ELF-1 (cell line): ENCODE results near the gene PPP1R7.

ENCODE experiments used
- DNase-seq: peaks from one replicate; pipeline ENCODE4 v3.0.0-alpha.2; 2016; ENCODE audit warnings: low read depth, low spot score

PPP1R7 gene

DNA sequence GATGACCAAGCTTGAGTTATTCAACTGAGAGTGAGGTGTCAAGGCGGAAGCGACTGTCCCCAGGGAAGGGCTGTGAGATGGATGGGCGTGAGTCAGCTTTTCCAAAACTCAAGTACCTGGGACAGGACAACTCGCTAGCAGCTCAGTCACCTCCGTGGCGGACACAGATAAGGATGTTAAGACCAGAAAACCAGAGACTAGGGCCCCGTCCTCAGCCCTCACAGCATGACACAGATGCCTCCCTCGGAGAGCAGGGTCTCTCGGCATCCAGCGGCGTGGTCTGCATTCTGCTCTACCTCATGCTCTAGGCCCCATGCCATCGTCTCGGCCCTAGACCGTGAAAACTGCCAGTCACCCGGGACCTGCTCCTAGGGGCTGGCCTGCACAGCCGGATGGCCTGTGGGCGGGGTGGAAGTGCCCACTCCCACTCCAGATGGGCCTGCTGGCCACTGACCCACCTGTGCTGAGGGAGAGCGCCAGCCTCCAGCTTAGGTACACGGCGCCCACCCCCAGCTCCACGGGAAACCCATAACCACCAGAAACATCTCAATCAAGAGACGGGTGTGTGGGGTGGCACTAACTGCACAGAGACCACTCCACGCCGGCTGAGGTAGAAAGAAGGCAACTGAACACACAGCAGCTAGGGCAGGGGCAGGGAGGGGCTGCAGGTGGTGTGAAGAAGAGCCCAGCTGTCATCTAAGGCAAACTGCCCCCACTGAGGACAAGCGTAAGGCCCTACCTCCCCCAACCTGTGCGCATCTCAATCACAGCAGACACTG lies 78.0 kb downstream of the PPP1R7 start:
- no peak for DNase-seq

- no peak for DNase-seq
Observed at GRCh38 chr2:241228860-241229516, 78.7 kb downstream of the PPP1R7 start.

GRCh38 chr2:241229563-241230401 lies 79.5 kb downstream of the PPP1R7 start:
- DNase-seq = no peak

DNA sequence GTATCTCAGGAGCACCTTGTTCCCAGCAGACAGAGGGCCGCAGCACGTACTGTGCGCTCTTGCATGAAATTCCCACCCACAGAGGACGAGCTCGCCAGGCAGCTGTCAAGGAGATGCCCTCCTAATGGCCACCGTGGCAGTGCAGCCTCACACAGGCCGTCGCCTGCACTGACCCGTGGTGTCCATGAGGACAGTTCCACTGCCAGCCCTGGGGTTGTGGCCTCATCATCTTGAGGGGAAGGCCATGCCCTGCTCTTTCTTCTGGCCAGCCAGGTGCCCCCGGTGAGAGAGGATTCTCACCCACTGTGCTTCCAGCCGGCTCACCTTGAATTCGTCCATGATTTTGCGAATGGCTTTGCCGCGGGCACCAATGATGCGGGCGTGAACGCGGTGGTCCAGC lies 80.2 kb downstream of the PPP1R7 start:
- no peak for DNase-seq

DNA sequence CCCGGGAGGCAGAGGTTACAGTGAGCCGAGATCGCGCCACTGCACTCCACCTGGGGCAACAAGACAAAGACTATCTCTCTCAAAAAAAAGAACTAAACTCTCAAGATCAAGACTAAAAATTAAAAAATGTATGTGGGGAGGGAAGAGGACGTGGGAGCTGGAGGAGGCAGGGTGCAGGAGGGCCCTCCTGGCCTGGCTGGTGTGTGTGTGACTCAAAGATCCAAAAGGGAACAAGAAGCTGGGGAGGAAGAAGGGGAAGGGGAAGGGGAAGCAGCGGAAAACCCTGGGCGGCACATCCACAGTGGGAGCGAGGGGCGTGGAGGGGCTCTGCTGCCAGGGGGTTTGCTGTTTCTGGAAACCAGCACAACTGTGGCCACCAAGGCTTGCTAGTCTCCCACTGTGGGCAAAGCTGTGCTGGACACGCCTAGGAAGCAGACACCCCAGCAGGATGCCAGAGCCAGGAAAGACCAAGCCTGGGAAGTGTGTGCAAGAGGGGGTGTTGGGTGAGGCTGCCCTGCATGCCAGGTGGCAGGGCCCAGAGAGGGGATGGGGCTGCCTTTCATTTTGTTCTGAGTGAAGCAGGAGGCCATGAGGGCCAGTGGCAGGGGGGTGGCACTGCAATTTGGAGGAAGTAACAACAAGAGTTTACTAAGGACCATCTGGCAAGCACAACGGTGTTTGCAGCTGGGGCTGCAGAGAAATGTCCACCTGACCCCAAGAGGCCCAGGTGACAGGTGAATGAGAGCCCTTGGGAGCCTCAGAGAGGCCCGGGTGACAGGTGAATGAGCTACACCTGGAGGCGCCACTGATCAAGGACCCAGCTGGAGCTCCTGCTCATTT lies 82.7 kb downstream of the PPP1R7 start:
- DNase-seq = no peak
